ENCODE data around the gene DUSP22.

GRCh38 chr6:340991-341827, 48.9 kb downstream of the DUSP22 start:
- no peak for TF ChIP-seq BACH2 (CRISPR knock-in tag; IDR thresholded peaks at IDR 0.05; ENCODE audit: borderline replicate concordance)
- TF ChIP-seq ZFP3 (CRISPR knock-in tag; IDR thresholded peaks at IDR 0.05) = no peak
- no peak for TF ChIP-seq GLIS3 (CRISPR knock-in tag; IDR thresholded peaks at IDR 0.05)
- no peak for TF ChIP-seq ZFP30 (CRISPR knock-in tag; IDR thresholded peaks at IDR 0.05)
- TF ChIP-seq ZC3H10 (CRISPR knock-in tag; IDR thresholded peaks at IDR 0.05) = no peak
- TF ChIP-seq ARNTL (CRISPR knock-in tag; IDR thresholded peaks at IDR 0.05; ENCODE audit: borderline replicate concordance, low read depth) = no peak
- TF ChIP-seq ZNF8 (CRISPR knock-in tag; IDR thresholded peaks at IDR 0.05) = no peak
